NCI-H2107 treated with DMSO at 0.1 percent for 48 hours (cell line): Measurements from ENCODE around the gene NR6A1.
"Not testable (repeated sequence)": the region's sequence is repeated elsewhere in the genome, so short reads cannot be mapped to it uniquely, and the experiment has no call there.

Source experiments
- DNase-seq: peaks from one replicate; lab custom pipeline; 2025; ENCODE audit not compliant: unreplicated experiment; lab: John Stamatoyannopoulos, UW

The NR6A1 gene

DNA sequence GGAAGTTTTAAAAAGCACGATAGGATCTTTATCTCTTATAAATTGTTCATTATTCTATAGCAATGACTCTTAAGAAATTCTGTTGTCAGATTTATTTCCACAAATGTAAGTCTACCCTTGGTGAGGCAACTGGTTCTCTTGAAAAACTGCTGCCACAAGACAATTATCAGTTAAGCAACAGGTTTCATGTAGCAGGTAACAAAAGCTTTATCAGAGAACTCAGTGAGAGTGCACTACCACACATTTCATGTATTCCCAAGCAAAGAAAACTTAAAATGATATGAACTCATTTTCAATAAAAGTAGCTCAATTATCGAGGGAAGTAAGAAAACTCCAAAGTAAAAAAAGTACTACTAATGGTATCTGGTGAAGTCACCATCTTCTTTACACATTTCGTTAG is 9.4 kb downstream of the NR6A1 start:
- no peak for DNase-seq

DNA sequence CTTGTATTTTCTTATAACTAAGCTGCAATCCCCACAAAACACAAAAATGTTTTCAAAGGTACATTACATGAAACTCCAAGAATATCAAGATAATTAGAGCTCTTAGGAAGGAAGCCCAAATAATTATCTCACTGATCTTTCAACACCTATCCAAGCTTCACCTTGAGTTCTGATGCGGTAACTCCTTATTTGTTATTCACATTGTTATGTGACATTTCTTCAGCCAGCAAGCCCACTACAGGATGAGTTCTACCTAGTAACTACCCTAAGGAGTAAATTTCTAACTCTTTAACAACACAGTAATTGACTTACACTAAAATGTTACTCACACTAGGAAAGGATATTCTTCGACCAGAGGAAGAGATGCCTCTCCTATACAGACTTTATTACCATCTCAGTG is 9.9 kb downstream of the NR6A1 start:
- DNase-seq, result no peak

DNA sequence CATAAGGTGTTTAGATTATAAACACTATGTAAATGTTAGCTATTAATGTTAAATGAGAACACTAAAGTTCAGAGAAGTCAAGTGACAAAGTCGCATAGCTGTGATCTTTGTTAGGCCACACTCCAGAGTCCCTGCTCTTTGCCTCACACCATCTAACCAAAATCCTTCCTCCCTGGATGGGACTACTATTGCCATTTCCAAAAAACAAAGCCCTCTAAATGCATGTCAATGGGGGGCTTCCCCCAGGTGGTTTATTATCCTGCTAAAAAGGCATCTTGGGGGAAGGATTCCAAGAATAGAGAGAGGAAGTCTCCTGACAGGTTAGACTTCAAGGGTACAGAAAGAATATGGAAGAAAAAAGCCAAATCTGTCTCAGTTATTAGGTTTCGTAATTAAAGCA is 10.4 kb downstream of the NR6A1 start:
- no peak for DNase-seq

DNA sequence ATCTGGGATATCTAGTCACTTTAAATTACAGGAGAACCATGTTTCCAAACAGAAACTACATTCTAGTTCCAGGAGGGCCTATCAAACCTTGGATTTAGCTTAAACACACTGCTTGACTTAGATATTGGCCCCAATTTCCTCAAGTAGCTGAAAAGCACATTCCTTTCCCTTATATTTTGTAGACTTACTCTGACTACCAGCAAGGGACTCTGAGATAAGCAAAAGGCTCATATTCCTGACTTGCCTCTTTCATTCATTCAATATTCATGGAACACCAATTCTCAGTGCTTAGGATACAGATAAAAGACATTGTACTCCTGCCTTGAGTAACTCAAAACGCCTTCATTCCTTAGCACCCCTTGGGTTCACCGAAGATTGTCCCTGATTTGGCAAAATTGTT is 11.8 kb downstream of the NR6A1 start:
- DNase-seq, result no peak

DNA sequence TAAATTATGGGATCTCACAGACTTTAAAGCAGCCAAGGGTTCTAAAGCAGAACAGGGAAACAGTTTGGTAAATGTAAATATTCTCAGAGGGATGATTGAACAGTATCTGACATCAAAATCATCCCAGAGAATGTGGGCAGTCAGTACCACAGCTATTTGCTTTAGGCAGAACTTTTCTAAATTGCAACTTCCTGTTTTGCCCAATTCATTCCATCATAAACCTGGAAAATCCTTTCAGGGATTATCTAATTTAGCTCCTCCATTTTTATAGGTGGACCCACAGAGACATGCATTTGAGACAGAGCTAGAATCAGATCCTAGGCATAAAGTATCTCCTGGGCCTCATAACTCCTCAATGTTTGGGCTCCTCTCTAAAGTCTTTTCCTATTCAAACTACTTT is 12.4 kb downstream of the NR6A1 start:
- DNase-seq, result no peak

DNA sequence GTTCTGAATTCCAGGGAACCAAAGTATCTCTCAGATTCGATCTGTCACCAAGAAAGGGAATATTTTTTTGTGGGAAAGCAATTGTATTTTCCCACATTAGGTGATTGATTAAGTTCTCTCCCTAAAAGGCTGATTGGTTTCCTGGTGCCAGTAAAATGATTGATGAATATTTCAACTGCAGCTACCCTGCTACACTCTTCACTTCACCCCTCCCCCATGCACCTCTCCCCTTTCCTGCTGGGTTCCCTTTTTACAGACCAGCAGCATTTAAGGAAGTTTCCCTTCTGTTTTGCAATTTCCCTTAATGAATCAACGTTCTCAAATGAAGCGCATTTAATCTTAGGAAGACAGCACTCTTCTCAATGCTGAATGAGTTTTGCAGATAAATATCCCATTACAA is 13.1 kb downstream of the NR6A1 start:
- DNase-seq, result no peak

DNA sequence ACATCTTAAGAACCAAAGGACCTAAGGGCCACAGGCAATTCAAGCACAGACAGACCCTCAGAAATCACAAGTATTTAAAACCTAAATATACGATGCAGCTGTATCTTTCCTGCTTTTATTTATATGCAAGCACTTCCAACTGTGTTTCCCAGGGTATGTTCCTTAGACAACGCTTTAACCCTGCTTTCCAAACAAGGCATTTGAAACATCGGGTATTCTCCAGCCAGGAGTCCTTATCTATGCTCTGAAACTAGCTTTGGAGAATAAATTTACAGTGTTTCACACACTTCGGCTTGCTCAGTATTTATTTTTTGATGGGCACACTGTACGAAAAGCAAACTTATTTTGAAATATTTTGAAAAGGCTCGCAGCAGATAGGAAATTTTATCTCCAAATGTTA is 13.5 kb downstream of the NR6A1 start:
- DNase-seq, result no peak

DNA sequence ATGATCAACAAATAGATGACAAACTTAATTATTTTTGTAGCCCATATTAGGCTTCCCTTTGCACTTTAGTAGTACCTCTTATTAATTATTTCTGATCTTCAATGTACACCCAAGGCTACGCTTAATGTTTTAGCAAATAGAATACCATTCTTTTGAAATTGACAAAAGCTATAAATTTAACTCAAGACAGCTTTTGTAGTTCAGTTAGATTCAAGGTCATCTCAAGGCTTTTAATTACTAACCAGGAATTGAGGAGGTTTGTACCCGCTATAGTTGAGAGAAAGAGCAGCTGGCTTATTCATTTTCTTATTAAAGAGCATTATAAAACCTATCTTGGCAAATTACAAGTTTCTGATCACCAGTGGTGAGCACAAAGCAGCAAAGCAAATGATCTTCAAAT is 15.1 kb downstream of the NR6A1 start:
- DNase-seq, result no peak

DNA sequence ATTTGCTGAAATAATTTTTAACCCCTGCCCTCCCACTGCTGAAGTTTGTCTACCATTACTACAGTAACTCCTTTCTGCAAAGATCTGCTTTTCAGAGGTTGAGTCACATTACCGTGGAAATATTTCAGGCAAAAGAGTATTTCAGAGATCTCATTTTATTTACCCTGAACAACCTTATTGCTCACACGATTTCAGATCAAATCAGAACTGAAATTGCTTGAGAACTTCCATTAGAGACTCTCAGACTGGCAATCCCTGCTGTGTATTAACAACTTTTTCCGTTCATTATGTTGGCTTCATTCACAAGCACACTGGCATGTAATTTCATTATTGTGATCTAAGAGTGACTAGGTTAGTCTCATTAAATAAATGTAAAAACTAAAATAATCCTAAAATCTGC is 16.1 kb downstream of the NR6A1 start:
- no peak for DNase-seq

DNA sequence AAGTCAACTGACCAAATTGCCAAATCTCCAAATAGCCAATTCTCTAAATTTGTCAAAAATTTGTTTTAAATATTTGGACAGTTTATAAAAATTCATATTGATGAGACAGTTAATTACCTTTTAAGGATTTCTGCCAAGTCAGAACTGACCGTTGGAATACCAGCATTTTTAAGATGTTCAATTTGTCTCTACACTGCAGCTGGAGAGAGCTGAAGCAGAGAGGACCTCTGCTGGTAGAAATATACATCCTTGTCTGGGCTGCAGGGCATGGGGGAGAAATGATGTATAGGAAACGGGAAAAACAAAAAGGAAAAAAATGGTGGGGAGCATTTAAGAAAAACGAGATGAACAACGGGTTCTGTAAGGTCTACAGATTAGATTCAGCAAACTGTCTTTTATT is 16.8 kb downstream of the NR6A1 start:
- no peak for DNase-seq

DNA sequence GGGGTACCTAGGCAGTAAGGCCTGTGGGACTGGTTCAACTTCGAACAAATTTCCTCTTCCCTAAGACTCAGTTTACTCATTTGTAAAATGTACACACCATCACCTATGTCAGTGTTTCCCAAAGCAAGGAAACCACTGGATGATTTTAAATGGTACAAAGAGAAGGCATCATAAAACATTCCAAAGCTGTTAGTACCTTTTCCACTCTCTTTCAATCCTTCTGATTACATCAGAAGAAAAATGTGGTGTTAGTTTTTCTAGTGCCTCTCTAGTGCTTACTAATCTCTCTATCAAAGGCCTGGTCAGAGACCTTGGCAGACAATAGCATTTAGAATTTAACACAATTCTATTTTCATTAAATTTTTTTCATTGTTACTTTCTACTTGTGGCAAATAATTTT is 18.1 kb downstream of the NR6A1 start:
- no peak for DNase-seq

DNA sequence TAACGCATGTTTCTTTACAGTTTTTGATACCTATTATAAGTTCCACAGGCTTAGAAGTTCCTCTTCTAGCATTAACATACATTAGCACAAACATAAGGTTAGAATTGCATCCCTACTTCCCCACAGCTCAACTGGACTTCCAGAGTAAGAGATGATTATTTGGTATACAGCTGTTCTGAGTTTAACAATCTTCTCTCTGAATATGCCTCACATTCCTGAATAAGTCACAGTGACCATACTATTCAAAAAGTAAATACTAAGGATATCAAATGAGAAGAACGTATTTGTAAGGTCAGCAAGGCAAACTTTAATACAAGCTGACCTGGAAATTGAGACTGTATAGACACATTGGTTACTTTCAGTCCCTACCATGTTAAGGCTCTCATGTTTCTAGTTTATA is 21.3 kb downstream of the NR6A1 start:
- no peak for DNase-seq

DNA sequence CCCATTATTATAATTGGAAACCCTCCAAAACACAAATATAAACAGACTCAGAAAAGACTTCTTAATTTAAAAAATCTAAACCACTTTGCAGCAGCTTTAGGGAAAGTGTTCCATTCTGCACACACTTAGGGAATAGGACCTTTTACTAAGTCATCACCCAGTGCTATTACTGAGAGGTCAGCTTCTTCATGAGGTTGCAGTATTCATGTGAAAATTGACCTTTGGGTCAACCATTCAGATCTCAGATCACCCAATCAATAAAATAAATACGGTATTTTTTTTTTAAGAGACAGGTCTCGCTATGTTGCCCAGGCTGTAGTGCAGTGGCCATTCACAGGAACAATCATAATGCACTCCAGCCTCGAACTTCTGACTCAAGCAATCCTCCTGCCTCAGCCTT is 21.8 kb downstream of the NR6A1 start:
- DNase-seq, result no peak

DNA sequence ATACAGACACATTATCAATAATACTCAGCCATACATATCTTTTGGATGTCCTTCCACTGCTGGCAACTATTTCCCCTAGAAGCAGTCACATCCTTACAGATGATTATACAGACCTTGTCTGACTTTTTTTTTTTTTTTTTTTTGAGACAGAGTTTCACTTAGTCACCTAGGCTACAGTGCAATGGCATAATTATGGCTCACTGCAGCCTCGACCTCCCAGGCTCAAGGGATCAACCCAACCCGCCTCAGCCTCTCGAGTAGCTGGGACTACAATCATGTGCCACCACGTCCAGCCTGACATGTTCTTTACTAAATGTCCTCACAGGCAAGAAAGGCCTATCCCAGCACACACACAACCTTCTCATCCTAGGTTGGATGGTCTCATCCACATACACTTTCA is 24.0 kb downstream of the NR6A1 start:
- no peak for DNase-seq

DNA sequence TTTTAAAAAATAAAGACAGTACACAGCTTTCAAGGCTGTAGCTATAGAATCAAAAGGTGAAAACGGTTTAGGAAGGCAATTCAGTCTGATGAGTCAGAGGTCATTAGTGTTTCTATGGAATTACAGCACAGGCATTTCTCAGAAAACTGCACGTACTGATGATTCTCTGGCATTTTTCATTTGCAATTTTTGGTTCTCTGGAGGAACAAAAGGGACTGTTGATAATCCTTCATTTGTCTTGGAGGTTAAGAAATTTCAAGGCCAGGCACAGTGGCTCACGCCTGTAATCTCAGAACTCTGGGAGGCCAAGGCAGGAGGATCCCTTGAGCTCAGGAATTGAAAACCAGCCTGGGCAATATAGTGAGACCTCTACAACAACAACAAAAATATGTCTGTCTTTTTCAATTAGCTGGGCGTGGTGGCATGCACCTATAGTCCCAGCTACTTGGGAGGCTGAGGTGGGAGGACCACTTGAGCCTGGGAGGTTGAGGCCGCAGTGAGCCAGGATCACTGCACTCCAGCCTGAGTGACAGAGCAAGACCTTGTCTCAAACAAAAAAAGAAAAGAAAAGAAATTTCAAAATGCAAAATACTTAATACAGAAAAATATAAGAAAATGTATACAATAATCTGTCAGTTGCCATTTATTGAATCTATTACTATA is 27.3 kb downstream of the NR6A1 start:
- DNase-seq, result no peak

DNA sequence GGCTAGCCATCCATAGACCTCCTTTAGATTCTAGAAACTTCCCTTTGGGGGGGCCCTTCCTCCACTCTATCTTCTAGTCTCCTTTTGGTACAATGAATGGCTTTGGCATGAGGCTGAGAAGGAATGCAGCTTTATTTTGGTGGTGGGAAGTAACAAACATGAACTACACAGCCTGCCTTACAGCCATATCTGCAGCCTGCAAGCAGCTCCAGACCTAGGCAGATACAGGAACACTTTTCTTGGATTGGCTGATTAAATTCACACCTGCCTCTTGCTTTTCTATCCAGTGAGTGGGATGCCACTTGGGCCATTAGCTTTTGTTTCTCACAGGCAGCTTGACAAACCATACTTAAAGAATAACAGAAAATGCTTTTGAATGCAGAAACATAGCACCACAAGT is 28.2 kb downstream of the NR6A1 start:
- DNase-seq, result peak; percentile 48

DNA sequence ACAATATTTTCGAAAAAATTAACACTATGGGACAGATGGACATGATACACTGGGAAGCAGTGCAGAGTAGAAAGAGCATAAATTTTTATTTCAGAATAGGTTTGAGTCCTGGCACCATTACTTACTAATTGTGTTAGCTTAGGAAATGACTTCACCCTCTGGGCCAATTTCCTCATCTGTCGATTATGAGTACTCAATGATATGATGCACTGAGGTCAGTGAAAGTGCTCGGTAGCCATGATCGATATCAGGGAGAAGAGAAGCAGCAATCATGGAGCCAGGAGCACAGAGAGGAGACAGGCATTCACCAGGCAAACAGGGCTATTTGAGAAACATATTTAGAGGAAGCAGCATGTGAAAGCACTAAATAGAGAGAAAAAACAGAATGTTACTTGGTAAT is 29.4 kb downstream of the NR6A1 start:
- DNase-seq, result no peak

DNA sequence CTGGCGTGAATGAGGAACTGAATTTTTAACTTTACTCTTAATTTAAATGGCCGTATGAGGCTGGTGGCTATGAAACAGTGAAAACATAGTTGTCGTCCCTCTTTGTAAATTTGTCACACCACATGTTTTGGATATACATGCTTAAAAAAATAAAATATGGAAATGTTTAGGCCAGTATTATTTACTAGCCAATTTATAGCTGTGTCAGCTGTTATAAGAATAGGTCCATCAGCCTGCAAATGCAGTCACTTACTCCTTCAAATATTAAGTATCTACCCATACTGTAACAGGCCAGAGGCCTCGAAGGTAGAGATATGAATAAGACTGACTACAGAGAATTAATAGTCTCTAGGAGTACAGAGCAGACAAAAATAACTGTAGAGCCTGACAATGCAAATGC is 30.0 kb downstream of the NR6A1 start:
- DNase-seq, result no peak

DNA sequence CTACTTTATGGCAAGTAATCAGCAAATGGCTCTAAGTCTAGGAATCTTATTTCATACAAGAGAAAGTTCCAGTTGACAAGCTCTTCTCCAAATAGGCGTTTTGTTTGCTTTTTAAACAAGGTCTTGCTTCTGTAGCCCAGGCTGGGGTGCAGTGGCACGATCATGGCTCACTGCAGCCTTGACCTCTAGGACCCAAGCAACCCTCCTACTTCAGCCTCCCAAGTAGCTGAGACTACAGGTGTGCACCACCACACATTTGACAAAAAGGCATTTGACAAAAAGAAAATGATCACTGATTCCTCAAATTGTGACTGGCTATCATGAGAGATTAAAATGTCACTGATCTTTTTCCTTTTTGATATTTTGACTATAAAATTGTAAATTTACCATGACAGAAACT is 31.8 kb downstream of the NR6A1 start:
- no peak for DNase-seq

DNA sequence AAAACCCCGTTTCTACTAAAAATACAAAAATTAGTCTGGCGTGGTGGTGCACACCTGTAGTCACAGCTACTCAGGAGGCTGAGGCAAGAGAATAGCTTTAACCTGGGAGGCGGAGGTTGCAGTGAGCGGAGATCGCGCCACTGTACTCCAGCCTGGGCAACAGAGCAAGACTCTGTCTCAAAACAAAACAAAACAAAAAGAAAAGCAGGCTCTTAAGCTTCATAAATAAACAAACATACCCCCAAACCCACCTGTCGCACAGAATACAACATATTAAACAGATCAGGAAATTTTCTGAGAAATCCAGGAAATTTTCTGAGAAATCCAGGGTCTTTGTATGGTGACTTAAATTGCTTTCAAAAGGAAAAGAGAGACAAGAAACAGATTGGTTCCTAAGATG is 33.0 kb downstream of the NR6A1 start:
- not testable (repeated sequence) for DNase-seq

DNA sequence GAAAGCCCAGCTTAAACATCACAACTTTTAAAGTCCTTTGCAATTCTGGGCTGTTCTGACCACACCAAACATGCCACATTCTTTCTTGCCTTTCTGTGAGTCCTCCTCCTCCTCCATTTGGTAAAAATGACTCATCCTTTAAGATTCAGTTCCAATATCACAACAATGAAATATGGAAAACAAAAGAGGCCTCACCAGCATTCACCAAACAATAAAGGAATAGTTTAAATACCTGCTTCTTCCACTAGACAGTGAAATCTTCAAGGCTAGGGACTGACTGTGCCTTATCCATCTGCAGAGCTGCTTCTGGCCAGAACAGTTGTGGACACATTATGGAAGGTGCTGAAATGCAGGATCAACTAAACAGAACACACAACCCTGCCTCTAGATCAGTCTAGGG is 36.0 kb downstream of the NR6A1 start:
- no peak for DNase-seq

DNA sequence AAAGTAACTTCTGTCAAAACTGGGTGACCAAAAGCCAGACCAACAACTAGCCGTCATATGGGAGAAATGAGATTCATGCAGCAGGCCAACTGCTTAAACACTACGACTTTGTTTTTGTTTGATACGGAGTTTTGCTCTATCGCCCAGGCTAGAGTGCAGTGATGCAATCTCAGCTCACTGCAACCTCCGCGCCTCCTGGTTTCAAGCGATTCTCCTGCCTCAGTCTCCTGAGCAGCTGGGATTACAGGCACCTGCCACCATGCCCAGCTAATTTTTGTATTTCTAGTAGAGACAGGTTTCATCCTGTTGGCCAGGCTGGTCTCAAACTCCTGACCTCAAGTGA is 36.4 kb downstream of the NR6A1 start:
- DNase-seq, result not testable (repeated sequence)

DNA sequence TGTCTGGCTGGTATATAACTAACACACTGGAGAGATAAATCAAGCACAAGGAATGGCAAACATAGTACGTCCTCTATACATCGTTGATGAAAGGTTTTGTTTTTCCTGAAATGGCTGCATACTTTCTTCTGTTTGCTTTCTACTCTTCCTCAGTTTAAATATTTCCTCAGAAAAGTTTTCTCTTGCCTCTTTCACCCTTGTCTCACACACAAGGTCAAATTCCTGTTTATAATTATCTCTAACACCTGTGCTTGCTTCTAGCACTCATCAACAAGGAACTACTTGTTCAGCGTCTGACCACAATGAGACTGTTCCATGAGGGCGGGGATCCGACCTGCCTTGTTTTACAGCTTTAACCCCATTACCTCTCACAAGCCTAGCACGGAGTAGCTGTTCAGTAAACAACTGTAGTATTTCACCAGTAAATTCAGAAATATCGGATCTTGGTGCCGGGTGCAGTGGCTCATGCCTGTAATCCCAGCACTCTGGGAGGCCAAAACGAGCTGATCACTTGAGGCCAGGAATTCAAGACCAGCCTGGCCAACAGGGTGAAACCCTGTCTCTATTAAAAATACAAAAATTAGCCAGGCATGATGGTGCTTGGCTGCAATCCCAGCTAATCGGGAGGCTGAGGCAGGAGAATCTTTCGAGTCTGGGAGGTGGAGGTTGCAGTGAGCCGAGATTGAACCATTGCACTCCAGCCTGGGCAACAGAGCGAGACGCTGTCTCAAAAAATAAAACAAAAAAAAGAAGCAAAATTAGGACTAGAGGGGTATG is 37.0 kb downstream of the NR6A1 start:
- DNase-seq, result peak; percentile 28
